SK-N-SH (cell line): Measurements from ENCODE around the gene DPF3. TPM values are rescaled to one million over a fixed set of nuclear protein-coding genes. Genes with fewer than 3 reads are reported as not detected.

Source experiments
- CTCF ChIA-PET: fragments of 300-600, 350-600 bp; formaldehyde crosslinking; extraction: SDS; loops from one replicate; lab custom pipeline; 2021; lab: Yijun Ruan, JAX
- POLR2A ChIA-PET: fragments of 350-600 bp; sonication (Branson Sonifier 250); formaldehyde crosslinking; extraction: SDS; loops from one replicate; lab custom pipeline; 2020; ENCODE audit warnings: antibody characterized with exemption, inconsistent platforms; lab: Yijun Ruan, JAX
- DNase-seq: peaks from one replicate; pipeline ENCODE4 v3.0.0; 2012
- H2AFZ ChIP-seq: fragments of 200-600 bp; sonication (generic); 2 replicates; pipeline ENCODE4 v1.8.1; 2016; ENCODE audit warnings: antibody characterized with exemption, mild to moderate bottlenecking, low read depth
- H3F3A ChIP-seq: fragments of 200-600 bp; sonication (generic); replicated peaks from 2 replicates; pipeline ENCODE3; 2016; ENCODE audit warnings: antibody characterized with exemption, mild to moderate bottlenecking; ENCODE audit not compliant: insufficient read depth
- H3K27ac ChIP-seq, 2 experiments: fragments of 200-500 bp in 1 of 2; fragments of 200-600 bp in 1 of 2; sonication (Bioruptor generic) in 1 of 2; sonication (generic), shearing (Covaris generic) in 1 of 2; 2 replicates each; pipeline versions ENCODE4 v1.5.1 to v1.6.1; 2014 to 2016; ENCODE audit warnings: low read depth in 2 of 2, inconsistent platforms in 1 of 2, low read length in 1 of 2, mild to moderate bottlenecking in 1 of 2, mixed read lengths in 1 of 2
- H3K27me3 ChIP-seq: fragments of 200-600 bp; sonication (generic), shearing (Covaris generic); 2 replicates; pipeline ENCODE4 v1.6.1; 2016; ENCODE audit warnings: mixed run types; ENCODE audit not compliant: insufficient read depth
- H3K36me3 ChIP-seq, 2 experiments: fragments of 200-500 bp in 1 of 2; fragments of 200-600 bp in 1 of 2; sonication (Bioruptor generic) in 1 of 2; sonication (generic) in 1 of 2; replicated peaks in 1 of 2; 2 replicates each; pipeline versions ENCODE3 to v1.5.1; 2014 to 2016; ENCODE audit warnings: low read length in 1 of 2, mild to moderate bottlenecking in 1 of 2; ENCODE audit not compliant: insufficient read depth in 2 of 2, control insufficient read depth in 1 of 2
- H3K4me1 ChIP-seq, 2 experiments: fragments of 200-500 bp in 1 of 2; fragments of 200-600 bp in 1 of 2; sonication (Bioruptor generic) in 1 of 2; sonication (generic), shearing (Covaris generic) in 1 of 2; 2 replicates each; pipeline versions ENCODE4 v1.5.1 to v1.6.1; 2014 to 2016; ENCODE audit warnings: low read depth in 1 of 2, low read length in 1 of 2, mixed run types in 1 of 2; ENCODE audit not compliant: insufficient read depth in 2 of 2, control insufficient read depth in 1 of 2
- H3K4me2 ChIP-seq: fragments of 200-600 bp; sonication (generic), shearing (Covaris generic); 2 replicates; pipeline ENCODE4 v1.6.1; 2017; ENCODE audit warnings: mixed run types
- H3K4me3 ChIP-seq, 2 experiments: fragments of 200-500 bp in 1 of 2; fragments of 200-600 bp in 1 of 2; sonication (Bioruptor generic) in 1 of 2; sonication (generic), shearing (Covaris generic) in 1 of 2; 2 replicates each; pipeline versions ENCODE4 v1.5.1 to v1.8.1; 2014 to 2016; ENCODE audit warnings: low read depth in 2 of 2, inconsistent platforms in 1 of 2, low read length in 1 of 2, mild to moderate bottlenecking in 1 of 2, mixed read lengths in 1 of 2, moderate library complexity in 1 of 2
- H3K79me2 ChIP-seq: fragments of 200-600 bp; sonication (generic); 2 replicates; pipeline ENCODE4 v1.8.1; 2017; ENCODE audit warnings: mild to moderate bottlenecking; ENCODE audit not compliant: insufficient read depth
- H3K9ac ChIP-seq: fragments of 200-600 bp; sonication (generic); 2 replicates; pipeline ENCODE4 v1.6.1; 2017; ENCODE audit warnings: mixed run types
- H3K9me2 ChIP-seq: fragments of 200-600 bp; sonication (generic); 2 replicates; pipeline ENCODE4 v1.6.1; 2017; ENCODE audit warnings: mixed run types
- H3K9me3 ChIP-seq: fragments of 200-600 bp; sonication (generic); 2 replicates; pipeline ENCODE4 v1.6.1; 2017; ENCODE audit warnings: mixed run types, mild to moderate bottlenecking, moderate library complexity
- H4K20me1 ChIP-seq: fragments of 200-600 bp; sonication (generic); 2 replicates; pipeline ENCODE4 v1.6.1; 2017; ENCODE audit warnings: mild to moderate bottlenecking, mixed run types; ENCODE audit not compliant: insufficient read depth
- CHD2 ChIP-seq: fragments of 150-350 bp; IDR thresholded peaks from 2 replicates; pipeline ENCODE4 v1.6.1; 2018; ENCODE audit warnings: low read length; ENCODE audit not compliant: partially characterized antibody
- ELF1 ChIP-seq: IDR thresholded peaks from 2 replicates; pipeline ENCODE4 v1.4.0; 2012
- EZH2phosphoT487 ChIP-seq: fragments of 200-600 bp; sonication (generic); IDR thresholded peaks from 2 replicates; pipeline ENCODE4 v1.6.1; 2017; ENCODE audit warnings: low read depth, mixed run types, mild to moderate bottlenecking, antibody characterized with exemption, moderate library complexity, borderline replicate concordance
- FOXJ3 ChIP-seq: sonication (generic); formaldehyde crosslinking; IDR thresholded peaks from 2 replicates; pipeline ENCODE4 v1.5.1; 2020; ENCODE audit warnings: mild to moderate bottlenecking, missing genetic modification reagents
- GABPA ChIP-seq: IDR thresholded peaks from 2 replicates; pipeline ENCODE4 v1.4.0; 2012; ENCODE audit warnings: low read depth, mild to moderate bottlenecking
- GATA2 ChIP-seq: sonication (generic); formaldehyde crosslinking; IDR thresholded peaks from 2 replicates; pipeline ENCODE4 v1.5.0; 2020; ENCODE audit warnings: mild to moderate bottlenecking, missing genetic modification reagents
- MEF2A ChIP-seq: IDR thresholded peaks from 2 replicates; pipeline ENCODE4 v1.4.0; 2012; ENCODE audit warnings: low read depth, borderline replicate concordance
- MXI1 ChIP-seq: IDR thresholded peaks from 2 replicates; pipeline ENCODE4 v1.6.1; 2012; ENCODE audit warnings: mild to moderate bottlenecking, low read depth, low read length, improper control_type of control experiment
- NFIC ChIP-seq: IDR thresholded peaks from 2 replicates; pipeline ENCODE4 v1.4.0; 2012; ENCODE audit warnings: borderline replicate concordance
- NRF1 ChIP-seq: IDR thresholded peaks from 2 replicates; pipeline ENCODE4 v1.6.1; 2012; ENCODE audit warnings: low read depth, mild to moderate bottlenecking, low read length
- SMC3 ChIP-seq: IDR thresholded peaks from 2 replicates; pipeline ENCODE4 v1.6.1; 2012; ENCODE audit warnings: low read depth, low read length, improper control_type of control experiment
- TAF1 ChIP-seq: IDR thresholded peaks from 2 replicates; pipeline ENCODE4 v1.6.1; 2012; ENCODE audit warnings: low read depth, mild to moderate bottlenecking, low read length, moderate library complexity, borderline replicate concordance
- TCF12 ChIP-seq: IDR thresholded peaks from 2 replicates; pipeline ENCODE4 v1.4.0; 2012
- TEAD4 ChIP-seq: IDR thresholded peaks from 2 replicates; pipeline ENCODE4 v1.4.0; 2012; ENCODE audit warnings: mild to moderate bottlenecking, borderline replicate concordance; ENCODE audit not compliant: insufficient read depth
- YY1 ChIP-seq: IDR thresholded peaks from 2 replicates; pipeline ENCODE4 v1.4.0; 2012; ENCODE audit warnings: low read depth, mild to moderate bottlenecking
- WGBS: methylation state at CpG from one replicate; pipeline ENCODE4 v1.1.6; 2017; ENCODE audit warnings: low lambda C conversion rate; 5-methylcytosine and 5-hydroxymethylcytosine counted together
- polyA plus RNA-seq, 3 experiments: library from polyadenylated mRNA; depleted of rRNA; stranded (reverse); fragments of >200 nt; gene quantifications; 2 replicates each; pipeline ENCODE4 v1.2.3, GENCODE V29; 2012
- TF ChIP-seq, protein P1 (sequence below): IDR thresholded peaks from 2 replicates; pipeline ENCODE4 v1.4.0; 2012; ENCODE audit warnings: low read depth, borderline replicate concordance
- TF ChIP-seq, protein P2 (sequence below): fragments of 150-350 bp; IDR thresholded peaks from 2 replicates; pipeline ENCODE4 v1.6.1; 2016; ENCODE audit warnings: mild to moderate bottlenecking, low read depth, low read length
- TF ChIP-seq, protein P3 (sequence below): fragments of 200-600 bp; sonication (generic); IDR thresholded peaks from 2 replicates; pipeline ENCODE4 v1.6.1; 2017; ENCODE audit warnings: antibody characterized with exemption, mild to moderate bottlenecking, moderate library complexity

The DPF3 gene
- polyA plus RNA-seq, 1 of the 3 experiments (the other 2 are of a cell fraction), result 2.8 TPM

GRCh38 chr14:72929316-72930080 is 35.6 kb upstream of the DPF3 start:
- H3F3A ChIP-seq, result no peaks in the 10 kb centered on the region
- peaks cover 0 to 9% of the 10 kb centered on the region in 2 experiments; a peak in 1 of 4 replicates for H3K4me1 ChIP-seq
- 94% methylated on average over 43 of the region's 43 CpGs for WGBS
- POLR2A ChIA-PET, result no interaction called here
- H3K4me2 ChIP-seq, result no peak overlapping the region
- TF ChIP-seq NRF1 (no peak), YY1 (no peak), GATA2 (CRISPR knock-in tag) (no peak), ELF1 (no peak), MXI1 (no peak), EZH2phosphoT487 (no peak), NFIC (no peak), CHD2 (no peak), TCF12 (no peak), MEF2A (no peak), TEAD4 (no peak), FOXJ3 (CRISPR knock-in tag) (no peak), GABPA (no peak), TAF1 (no peak), SMC3 (no peak)
- TF ChIP-seq, protein P1, sequence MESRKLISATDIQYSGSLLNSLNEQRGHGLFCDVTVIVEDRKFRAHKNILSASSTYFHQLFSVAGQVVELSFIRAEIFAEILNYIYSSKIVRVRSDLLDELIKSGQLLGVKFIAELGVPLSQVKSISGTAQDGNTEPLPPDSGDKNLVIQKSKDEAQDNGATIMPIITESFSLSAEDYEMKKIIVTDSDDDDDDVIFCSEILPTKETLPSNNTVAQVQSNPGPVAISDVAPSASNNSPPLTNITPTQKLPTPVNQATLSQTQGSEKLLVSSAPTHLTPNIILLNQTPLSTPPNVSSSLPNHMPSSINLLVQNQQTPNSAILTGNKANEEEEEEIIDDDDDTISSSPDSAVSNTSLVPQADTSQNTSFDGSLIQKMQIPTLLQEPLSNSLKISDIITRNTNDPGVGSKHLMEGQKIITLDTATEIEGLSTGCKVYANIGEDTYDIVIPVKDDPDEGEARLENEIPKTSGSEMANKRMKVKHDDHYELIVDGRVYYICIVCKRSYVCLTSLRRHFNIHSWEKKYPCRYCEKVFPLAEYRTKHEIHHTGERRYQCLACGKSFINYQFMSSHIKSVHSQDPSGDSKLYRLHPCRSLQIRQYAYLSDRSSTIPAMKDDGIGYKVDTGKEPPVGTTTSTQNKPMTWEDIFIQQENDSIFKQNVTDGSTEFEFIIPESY, result no peak
- TF ChIP-seq, protein P2, sequence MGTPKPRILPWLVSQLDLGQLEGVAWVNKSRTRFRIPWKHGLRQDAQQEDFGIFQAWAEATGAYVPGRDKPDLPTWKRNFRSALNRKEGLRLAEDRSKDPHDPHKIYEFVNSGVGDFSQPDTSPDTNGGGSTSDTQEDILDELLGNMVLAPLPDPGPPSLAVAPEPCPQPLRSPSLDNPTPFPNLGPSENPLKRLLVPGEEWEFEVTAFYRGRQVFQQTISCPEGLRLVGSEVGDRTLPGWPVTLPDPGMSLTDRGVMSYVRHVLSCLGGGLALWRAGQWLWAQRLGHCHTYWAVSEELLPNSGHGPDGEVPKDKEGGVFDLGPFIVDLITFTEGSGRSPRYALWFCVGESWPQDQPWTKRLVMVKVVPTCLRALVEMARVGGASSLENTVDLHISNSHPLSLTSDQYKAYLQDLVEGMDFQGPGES, result no peak
- TF ChIP-seq, protein P3, sequence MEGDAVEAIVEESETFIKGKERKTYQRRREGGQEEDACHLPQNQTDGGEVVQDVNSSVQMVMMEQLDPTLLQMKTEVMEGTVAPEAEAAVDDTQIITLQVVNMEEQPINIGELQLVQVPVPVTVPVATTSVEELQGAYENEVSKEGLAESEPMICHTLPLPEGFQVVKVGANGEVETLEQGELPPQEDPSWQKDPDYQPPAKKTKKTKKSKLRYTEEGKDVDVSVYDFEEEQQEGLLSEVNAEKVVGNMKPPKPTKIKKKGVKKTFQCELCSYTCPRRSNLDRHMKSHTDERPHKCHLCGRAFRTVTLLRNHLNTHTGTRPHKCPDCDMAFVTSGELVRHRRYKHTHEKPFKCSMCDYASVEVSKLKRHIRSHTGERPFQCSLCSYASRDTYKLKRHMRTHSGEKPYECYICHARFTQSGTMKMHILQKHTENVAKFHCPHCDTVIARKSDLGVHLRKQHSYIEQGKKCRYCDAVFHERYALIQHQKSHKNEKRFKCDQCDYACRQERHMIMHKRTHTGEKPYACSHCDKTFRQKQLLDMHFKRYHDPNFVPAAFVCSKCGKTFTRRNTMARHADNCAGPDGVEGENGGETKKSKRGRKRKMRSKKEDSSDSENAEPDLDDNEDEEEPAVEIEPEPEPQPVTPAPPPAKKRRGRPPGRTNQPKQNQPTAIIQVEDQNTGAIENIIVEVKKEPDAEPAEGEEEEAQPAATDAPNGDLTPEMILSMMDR, result no peak
- H3K27me3 ChIP-seq, result no peaks in the 10 kb centered on the region
- H3K4me3 ChIP-seq, result no peak overlapping the region
- no peaks in the 10 kb centered on the region for H4K20me1 ChIP-seq
- H3K79me2 ChIP-seq, result peaks cover 38% of the 10 kb centered on the region
- H2AFZ ChIP-seq, result no peak overlapping the region
- no peak for DNase-seq
- no peak overlapping the region for H3K9ac ChIP-seq
- H3K9me2 ChIP-seq, result no peaks in the 10 kb centered on the region
- H3K36me3 ChIP-seq, result no peaks in the 10 kb centered on the region
- H3K27ac ChIP-seq, result no peak overlapping the region
- H3K9me3 ChIP-seq, result no peaks in the 10 kb centered on the region
- CTCF ChIA-PET, result interaction anchor here (0.8 kb wide), 1 partner anchor 28 kb away, joined by 3 read pairs; no protein-coding TSS in a partner anchor
